NK-92 treated with Interleukin-12 subunit alpha and Interleukin-12 subunit beta, amount 100 ng/mL, for 24 hours (cell line): ENCODE measurements around the gene ARHGEF9.

ENCODE experiments used
- DNase-seq: peaks from one replicate; lab custom pipeline; 2025; lab: John Stamatoyannopoulos, UW

ARHGEF9 gene

DNA sequence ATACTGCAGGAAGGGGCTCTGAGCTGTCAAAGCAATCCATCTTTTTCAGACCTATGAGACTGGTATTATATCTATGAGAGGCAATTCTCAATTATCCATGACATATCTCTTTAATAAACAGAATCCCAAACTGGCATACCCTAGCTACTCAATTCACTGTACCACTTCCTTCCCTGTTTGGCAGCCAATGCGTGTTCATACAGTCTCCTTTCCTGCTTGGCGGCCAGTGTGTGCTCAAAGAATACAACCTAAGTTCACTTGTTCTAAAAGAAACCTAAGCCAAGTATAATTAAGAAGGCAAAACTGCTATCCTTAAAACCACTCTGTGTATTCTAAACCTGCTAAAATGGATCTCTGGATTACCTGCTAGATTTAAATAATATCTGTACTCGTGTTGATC lies 38.3 kb downstream of the ARHGEF9 start:
- DNase-seq, result no peak

DNA sequence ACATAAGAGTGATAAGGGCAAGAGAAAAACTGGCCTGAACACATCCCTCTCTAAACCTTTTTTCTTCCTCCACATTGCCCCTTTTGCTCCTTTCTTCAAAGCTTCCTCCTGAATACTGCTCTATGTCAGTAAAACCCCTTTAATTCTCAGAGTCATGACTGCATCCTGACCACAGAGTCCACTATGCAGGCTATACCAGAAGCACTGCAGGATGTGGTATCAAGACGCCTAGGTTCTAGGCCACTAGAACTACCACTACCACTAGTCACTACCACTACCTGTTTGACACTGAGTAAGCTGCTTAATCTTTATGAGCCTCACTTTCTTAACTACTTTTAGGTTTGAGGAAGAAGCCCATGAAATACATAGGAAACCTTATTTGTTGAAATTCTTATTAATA lies 38.7 kb downstream of the ARHGEF9 start:
- DNase-seq, result peak; percentile 3

DNA sequence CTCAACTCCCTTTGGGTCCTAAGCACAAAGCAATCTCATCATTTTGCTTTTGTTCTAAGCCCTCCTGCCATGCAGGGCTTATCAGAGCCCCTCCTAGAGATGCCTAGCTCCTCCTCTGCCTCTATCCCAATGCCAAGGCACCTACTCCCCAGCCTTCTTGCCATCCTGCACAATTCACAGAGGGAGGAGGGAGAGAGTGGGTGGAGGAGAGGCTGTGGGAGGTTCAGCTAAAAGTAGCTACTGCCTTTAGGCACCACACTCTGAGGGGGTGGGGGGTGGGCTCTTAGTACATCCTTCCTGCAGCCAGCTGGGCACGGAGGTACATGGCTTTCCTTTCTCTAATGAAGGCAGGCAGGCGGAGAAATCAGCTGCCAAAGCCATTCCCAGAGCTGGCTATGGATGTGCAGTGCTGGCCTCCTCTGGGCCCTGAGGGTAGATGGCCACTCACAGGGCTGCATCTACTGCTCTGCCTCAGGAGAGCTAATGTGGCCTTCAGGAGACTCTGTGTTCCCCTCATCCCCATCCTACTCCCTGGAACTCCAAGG lies 40.1 kb downstream of the ARHGEF9 start:
- no peak for DNase-seq

DNA sequence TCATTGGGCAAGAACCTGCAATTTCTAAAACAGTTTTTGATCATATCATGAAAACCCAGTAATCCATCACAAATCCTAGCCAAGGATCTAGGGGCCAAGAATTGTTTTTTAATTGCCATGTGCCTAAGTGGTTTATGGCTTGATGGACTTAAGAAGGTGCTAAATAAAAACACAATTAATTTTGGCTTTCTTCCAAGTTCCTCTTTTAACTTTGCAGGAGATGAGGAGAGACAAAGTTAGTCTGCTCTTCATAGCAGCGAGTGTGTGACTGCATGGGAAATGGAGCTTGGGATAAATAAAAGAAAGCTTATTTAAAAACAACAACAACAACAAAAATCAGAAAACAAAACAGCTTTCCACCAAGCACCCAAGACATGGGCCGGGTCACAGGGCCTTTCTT lies 41.4 kb downstream of the ARHGEF9 start:
- no peak for DNase-seq

DNA sequence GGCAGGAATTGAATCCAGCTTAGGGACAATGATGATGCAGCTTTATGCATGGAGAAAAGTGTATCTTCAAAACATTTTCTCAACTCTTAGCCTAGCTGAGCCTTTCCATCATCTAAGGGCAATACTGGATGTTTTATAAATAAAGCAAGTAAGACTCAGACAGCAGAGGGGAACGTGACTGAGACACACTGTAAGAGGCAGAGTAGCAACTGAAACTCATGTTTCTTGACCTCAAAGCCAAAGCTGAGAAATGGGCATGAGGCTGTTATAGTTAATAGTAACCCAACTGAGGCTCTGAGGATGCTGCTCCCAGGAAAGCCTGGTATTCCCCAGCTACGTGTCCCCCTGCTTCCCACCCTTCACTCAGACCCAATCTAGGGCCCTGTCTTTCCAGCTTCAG lies 44.6 kb downstream of the ARHGEF9 start:
- DNase-seq, result no peak

DNA sequence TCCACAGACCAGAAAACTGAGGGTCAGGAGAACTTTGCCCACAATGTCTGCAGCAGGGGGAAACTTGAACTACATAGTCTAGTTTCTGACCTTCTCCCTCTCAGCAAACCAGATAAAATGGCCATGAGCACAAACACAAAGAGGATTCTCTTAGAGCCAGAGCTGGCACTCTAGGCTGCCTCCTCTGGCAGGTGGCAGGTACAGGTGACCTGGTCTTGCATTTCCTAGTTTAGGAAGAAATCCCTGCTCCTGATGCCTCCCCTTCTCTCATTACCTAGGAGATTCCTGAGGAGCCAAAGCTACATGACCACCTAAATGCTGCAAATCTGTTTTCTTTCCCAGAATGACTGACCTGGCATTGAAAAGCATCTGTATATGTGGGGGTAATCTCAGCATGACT lies 45.1 kb downstream of the ARHGEF9 start:
- DNase-seq, result no peak

DNA sequence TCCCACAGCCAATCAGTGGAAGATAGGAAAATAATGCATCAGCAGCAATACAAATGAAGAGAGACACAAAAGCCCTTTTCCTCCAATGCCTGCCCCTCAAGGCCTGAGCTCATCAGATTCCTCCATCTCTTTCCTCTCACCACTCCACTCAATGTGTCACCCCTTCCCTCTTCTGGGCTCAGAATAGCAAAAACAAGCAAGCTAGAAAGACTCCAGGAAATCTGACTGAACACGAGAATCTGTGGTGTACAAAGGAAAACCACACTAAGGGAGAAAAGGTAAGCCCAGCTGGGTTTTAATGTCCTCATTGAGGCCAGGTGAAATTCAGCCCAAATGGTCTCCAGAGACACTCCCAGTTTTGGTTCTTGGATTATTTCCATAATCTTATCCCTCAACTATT lies 46.3 kb downstream of the ARHGEF9 start:
- DNase-seq, result no peak

DNA sequence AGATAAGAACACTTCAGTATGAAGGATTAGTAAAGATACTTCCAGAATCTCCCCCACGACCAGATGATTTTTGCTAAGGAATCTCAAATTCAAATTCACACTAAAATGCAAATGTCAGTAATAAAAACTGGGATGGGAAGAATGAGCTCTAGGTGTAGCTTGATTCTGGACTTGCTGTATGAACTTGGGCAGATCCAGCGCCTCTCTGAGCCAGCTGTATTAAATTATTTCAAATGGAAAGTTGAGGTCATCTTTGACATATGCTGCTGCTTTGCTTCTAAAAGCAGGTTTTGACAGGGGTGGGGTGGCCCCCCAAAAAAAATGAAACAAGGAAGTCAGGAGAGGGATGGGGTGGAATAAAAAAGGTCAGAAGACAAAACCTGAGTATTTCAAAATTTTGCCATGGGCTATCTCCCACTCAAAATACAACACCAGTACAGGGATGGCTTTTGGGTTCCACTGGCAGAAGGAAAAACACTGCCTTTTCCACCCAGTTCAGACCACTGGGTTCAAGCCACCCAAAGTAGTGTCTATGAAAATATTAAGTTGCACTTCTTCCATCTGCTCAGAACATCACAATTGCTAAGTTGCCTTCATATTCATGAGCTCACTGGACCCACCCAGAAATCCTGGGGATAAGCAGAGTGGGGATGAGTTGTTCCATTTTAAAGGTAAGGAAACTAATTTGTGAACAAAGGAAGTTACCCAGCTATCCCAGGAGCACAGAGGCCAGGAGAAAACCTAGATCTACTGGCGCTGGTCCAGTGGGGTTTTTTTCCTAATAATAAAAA lies 47.7 kb downstream of the ARHGEF9 start:
- DNase-seq, result no peak

DNA sequence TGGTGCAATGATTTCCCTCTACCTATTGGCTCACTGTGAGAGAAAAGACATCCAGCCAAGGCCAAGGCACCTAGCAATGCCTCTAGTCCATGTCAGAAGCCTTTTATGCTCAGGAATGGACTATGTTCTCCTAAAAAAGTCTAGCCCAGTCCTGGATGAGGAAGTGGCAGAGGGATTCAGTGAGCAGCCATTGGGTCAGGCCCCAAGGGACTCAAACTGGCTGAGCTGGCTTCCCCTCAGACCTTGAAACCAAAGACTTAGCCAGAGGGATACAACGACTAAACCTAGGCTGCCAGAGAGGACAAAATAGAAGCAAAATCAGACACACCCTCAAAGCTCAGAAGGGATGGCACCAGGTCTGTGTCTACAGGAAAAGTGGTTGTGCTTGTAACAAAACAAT lies 49.1 kb downstream of the ARHGEF9 start:
- no peak for DNase-seq

DNA sequence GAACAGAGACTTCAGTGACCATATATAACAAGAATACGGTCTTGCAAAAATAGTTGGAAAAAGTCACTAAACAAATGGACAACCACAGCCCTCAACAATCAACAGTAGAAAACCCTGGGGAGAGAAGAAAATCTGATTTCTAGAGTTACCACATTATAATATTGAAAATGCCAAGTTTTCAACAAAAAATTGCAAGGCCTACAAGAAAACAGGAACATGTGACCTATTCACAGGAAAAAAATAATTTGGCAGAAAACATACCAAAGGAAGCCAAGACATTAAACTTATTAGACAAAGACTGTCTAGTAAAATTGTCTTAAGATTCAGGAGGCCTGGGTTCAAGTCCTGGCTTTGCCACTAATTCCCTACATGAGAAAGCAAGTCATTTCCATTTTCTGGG lies 64.7 kb downstream of the ARHGEF9 start:
- no peak for DNase-seq

DNA sequence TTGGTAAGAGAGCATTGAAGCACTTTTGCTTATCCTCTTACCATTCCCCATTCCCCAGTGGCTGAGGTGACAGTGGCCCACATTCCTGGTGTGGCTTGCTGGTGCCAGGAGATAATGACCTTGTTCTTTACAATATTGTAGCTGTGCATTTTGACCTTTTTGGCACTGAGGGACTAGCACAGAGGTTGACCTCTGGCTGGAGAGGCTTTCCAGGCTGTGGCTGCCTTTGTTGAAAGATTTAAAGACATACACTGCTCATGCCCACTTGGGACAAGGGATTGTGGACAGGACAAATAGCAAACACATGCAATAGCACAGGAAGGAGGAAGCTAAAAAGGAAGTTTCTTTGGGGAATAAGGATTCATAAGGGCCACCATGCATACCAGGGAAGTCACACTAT lies 65.4 kb downstream of the ARHGEF9 start:
- no peak for DNase-seq

DNA sequence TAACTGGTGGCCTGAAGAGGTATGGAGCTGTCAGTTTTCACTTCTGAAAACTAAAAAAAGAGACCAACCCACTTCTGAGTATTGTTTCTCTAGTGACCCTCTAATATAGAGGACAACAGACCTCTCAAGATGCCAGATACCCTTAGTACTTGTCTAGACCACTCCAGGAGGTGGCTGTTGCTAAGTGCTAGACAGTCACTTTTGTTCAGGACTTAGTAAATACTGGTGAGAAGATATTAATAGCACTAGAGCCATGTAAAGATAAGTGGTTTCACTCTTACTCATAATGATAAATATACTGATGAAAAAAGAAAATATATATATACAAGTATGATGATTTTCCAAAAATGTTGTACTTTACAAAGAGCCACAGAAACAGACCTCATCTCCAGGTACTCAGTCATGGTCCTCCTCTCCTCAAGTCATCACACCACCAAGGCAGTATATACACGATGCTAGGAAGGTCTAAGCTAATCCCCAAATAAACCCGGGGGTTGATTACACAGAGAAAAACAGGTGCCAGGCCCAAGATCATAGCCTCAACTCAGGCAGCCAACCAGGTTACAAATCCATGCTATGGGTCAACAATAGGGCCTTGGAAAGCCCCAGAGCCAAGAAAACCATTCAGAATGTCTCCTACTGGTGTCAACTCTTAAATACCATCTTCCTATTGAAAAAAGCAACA lies 66.9 kb downstream of the ARHGEF9 start:
- no peak for DNase-seq

DNA sequence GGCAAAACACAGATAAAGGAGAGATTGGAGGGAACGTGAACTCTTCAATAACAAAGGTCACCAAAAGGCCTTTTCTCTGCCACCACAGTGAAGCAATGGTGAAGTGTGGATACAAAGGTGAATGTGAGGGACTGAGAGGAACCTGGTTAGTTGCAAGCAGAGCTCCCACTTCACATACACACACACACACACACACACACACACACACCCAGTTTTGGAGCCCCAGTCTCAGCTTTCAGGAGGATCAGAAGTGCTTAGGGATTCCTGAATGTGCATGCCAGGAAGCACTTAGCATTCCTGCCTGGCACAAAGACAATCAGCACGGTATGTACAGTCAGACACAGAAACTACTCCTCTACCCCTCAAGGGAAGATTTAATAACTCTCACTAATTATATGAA lies 71.5 kb downstream of the ARHGEF9 start:
- DNase-seq, result no peak

DNA sequence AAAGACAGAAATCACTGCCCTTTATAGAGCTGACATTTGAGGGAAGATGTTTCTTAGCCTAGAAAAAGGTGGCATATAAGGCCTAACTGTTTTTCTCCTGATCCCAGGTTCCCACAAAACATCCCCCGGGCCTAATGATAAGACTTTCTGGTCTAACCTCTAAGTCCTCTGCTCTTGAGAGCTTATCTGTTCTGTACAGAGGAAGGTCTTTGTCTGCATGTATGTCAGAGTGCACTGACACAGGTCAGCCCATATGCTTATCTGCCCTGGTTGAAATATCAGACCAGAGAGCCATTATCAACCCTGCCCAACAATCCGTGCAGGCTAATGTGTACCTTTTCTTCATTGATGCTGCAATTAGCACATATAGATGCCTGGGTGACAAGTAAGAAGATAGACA lies 76.2 kb downstream of the ARHGEF9 start:
- no peak for DNase-seq

DNA sequence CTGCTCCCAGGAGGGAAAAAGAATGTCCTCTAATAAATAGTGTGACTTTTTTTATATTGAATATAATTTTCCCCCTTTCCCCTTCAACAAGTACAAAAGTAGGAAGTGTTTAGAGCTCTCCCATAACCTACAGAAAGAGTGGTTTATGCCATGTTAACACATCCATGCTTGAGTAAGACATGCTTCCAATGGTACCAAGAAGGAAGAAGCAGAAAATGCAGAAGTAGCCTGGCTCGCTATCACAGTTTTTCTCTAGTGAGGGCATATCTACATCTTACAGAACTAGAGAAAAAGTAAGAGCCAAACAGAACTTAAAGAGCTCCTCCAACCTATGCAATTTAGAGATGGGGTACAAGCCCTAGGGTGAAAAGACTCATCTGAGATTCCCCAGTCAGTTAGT lies 82.5 kb downstream of the ARHGEF9 start:
- no peak for DNase-seq

DNA sequence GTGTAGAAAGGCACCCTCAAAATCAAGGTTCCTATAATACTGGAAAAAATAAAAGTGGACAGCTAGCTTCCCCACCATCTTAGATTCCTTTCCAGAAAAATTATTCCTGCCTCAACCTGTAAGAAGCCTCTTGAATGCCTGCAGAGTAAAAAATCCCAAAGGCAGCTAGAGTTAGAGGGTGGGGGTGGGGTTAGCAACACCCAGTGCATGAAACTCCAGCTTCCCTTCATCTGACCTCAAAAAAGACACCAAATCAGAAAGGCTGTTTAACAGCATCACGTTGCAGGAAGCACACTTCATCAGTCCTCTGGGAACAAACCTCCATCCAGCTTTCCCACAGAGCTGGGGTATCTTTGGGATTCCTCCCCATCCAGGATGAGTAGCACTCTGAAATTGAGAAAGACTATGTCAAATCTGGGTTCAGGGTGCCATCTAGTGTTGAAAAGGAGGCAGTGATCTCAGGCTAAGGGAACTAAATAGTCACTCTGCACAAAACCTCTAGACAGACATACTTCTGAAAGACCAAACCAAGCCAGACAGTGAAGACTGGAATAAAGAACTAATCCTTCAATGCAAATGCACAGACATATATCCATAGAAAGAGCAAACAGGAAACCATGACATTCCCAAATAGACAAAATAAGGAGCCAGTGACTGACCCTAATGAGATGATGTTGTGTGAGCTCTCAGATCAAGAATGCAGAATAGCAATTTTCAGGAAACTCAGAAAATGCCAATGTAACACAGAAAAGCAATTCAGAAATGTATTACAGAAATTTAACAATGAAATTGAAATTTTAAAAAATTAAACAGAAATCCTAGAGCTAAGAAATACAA lies 97.9 kb downstream of the ARHGEF9 start:
- DNase-seq, result no peak

DNA sequence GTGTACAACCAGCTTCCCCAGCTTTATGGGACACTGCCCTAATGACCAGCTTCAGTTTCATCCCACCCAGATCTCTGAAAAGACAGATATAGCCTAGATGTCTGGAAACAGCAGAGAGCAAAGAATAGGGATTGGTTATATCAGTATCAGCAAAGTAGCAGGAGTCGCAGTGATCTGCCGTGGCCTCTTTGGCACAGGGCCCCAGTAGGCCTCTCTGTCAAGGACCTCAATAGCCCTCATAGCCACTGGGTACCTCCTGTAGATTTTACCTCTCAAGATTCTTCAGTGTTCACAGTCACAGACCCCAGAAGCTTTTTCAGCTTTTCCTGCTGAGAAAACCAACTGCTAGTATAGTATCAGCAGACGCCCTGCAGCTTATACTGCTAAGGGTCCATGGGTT lies 104.6 kb downstream of the ARHGEF9 start:
- no peak for DNase-seq

DNA sequence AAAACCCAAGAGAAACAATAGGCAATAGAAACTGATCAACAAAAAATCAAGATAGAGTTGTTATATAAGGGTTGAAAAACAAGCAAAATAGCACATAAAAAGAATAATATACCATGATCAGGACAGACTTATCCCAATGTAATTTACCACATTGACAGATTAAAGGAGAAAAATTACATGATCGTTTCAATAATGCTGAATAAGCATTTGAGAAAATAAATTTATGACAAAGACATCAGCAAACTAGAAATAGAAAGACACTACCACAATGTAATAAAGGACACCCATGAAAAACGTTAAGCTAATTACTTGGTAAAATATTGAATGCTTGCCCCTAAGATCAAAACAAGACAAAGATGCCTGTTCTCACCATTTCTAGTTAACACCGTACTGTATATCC lies 105.6 kb downstream of the ARHGEF9 start:
- no peak for DNase-seq

DNA sequence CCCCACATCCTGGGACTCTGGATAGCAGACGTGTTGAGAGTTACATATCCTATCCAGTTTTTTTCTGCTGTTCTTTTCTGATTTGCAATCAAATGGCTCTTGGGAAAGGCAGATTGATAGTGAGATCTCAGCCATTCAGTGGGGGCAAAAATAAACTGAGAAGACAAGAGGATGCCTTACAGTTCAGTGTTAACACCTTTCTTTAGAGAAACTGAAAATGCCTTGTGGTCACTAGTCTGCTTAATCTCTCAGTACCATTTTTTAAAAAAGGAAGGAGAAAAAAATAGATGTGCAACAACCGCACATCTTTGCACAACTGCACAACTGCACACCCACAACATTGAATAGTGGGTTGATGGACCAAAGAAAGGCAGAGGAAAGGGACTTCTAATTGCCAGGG lies 109.3 kb downstream of the ARHGEF9 start:
- no peak for DNase-seq

DNA sequence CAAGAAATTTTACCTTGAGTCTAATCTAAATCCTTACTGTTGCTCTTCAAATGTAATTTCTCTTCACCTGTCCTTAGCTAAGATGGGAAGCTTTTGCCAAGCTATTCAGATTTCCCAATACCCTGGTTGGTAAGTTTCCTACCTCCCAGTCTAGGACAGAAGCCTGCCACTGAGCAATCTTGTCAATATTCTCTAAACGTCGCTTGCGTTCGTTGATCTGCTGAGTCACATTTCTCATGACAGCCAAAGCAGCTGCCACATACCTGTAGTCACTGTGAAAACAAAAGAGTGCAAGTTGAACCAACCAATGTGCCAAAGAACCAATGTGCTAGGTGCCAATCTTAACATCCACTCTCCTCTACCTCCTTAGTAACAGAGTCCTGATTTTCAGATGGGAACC lies 111.1 kb downstream of the ARHGEF9 start:
- DNase-seq, result no peak

DNA sequence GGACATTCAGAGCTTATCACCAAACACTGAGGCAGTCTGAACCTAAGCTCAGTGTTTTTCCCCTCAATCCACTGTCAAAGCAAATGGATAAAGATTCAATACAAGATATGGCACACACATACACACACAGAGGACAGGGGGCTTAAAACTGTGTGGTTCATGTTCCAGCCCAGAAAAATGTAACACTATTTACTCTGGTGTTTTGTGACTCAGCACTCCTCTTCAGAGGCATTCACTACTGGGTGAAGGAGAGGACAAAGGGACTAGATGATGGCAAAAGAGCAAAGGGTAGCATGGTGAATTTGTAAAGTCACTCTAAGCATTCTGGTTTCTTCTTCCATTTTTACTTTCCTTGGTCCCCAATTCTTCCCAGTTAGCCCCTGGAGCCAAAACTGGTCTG lies 120.3 kb downstream of the ARHGEF9 start:
- DNase-seq, result no peak

DNA sequence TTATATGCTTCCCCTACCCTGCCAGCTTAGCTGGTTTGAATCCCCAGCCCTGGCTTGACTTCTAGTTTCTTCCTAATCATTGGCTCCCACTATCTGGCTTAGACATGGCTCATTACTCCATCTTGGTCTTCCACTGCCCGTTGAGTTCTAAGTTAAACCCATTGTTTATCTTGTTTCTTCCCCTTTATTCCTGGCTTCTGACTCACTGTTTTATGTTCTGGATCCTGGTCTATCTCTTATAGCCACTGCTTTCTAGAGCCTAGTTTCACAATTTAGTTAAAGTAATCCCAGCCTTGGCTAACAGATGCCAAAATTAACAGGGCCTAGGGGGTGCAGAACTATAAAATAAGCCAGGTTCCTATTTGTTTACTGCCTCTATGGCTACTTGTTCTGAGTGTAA lies 120.9 kb downstream of the ARHGEF9 start:
- DNase-seq, result no peak

DNA sequence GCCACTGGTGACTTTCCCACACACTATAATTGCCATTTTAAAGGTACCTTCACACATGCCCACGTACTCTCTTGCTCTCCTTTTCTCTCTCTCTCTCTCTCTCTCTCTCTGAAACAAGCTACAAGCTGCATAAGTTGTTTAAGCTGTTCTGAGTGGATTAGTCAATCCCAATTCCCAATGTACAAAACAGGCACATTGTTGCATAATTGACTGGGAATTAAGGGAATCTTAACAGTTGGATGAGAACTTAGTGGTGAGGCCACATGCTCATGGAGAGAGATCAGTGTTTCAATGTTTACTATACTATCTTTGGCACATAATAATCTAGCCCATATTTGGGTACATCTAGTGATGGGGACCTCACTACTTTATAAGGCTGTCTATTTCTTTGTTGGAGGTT lies 123.3 kb downstream of the ARHGEF9 start:
- no peak for DNase-seq
